ENCODE results near the gene HNRNPDL. TPM values are rescaled to one million over a fixed set of nuclear protein-coding genes. Genes with fewer than 3 reads are reported as not detected.

Gene HNRNPDL
- total and polyA plus RNA-seq, 2 of the 13 experiments (the other 11 are each of a cell fraction or from before 2014, with no cell fraction given), result 167 to 414 TPM

GRCh38 chr4:82376109-82376508 lies 54.2 kb downstream of the HNRNPDL start:
- 97% methylated on average over 3 of the region's 4 CpGs for WGBS (ENCODE audit: low lambda C conversion rate)
- H3K4me3 ChIP-seq (replicated peaks in 1 of 3; ENCODE audit: insufficient read depth in 1 of 3, low read depth in 2 of 3, low read length in 3 of 3), result no peak overlapping the region; a peak in 1 of 6 replicates
- H3K4me1 ChIP-seq (ENCODE audit: insufficient read depth, low read length), result peaks cover 11% of the 10 kb centered on the region
- FAIRE-seq (peak; percentile 8), ATAC-seq (no peak), DNase-seq (ENCODE audit: low spot score) (no peak)
- ChIA-PET POLR2A (no interaction called here), CTCF (ENCODE audit: low intra/inter-chr PET ratio, low total read pairs) (no interaction called here)
- peaks cover 40% of the 10 kb centered on the region for H3K79me2 ChIP-seq (ENCODE audit: insufficient read depth, low read length)
- peak overlapping the region; percentile 65 for H3K4me2 ChIP-seq (ENCODE audit: low read depth, low read length)
- no TSS peak for BruUV-seq (replicated peaks)
- no peaks in the 10 kb centered on the region for H3K36me3 ChIP-seq (replicated peaks in 1 of 2; ENCODE audit: control insufficient read depth in 1 of 2, insufficient read depth in 2 of 2, low read length in 2 of 2)
- H4K20me1 ChIP-seq (ENCODE audit: insufficient read depth, low read length), result peaks cover 19% of the 10 kb centered on the region
- TF ChIP-seq ZNF773 (CRISPR knock-in tag; IDR thresholded peaks at IDR 0.05; ENCODE audit: borderline replicate concordance) (no peak), ZNF770 (CRISPR knock-in tag; IDR thresholded peaks at IDR 0.05) (peak; percentile 37; the same call in 1 of the 2 replicates)
- no peak overlapping the region for H3K9ac ChIP-seq (ENCODE audit: insufficient read depth, low read depth, low read length)
- H3K27me3 ChIP-seq (ENCODE audit: control insufficient read depth in 1 of 2, insufficient read depth in 2 of 2, low read length in 2 of 2), result peaks cover 0 to 3% of the 10 kb centered on the region in 2 experiments; a peak in 1 of 5 replicates
- intact Hi-C loops (cut with micrococcal nuclease; ENCODE audit: unreplicated experiment), result no loop called here
- in situ Hi-C loops (cut with HindIII; ENCODE audit: extremely low pct_ligation_motif_present, low pct_unique_long_range_greater_than_20kb), result loop anchor here (5.0 kb wide), 1 partner anchor 41 kb away; no protein-coding TSS in a partner anchor
- no peaks in the 10 kb centered on the region for H3K9me3 ChIP-seq (ENCODE audit: low read length)
- H3K27ac ChIP-seq (ENCODE audit: extremely low read length, insufficient read depth, low read length), result no peak overlapping the region
- no peak overlapping the region for H2AFZ ChIP-seq (ENCODE audit: low read length)

- FAIRE-seq (peak; percentile 95), ATAC-seq (peak; percentile 93), DNase-seq (ENCODE audit: low spot score) (peak; percentile 99)
- intact Hi-C loops (cut with micrococcal nuclease; ENCODE audit: unreplicated experiment), result loop anchor here (1.0 kb wide), 1 partner anchor 55 kb away; no protein-coding TSS in a partner anchor
- in situ Hi-C loops (cut with HindIII; ENCODE audit: extremely low pct_ligation_motif_present, low pct_unique_long_range_greater_than_20kb), result no loop called here
- peaks cover 31% of the 10 kb centered on the region for H3K4me1 ChIP-seq (ENCODE audit: insufficient read depth, low read length)
- H3K36me3 ChIP-seq (replicated peaks in 1 of 2; ENCODE audit: control insufficient read depth in 1 of 2, insufficient read depth in 2 of 2, low read length in 2 of 2), result peaks cover 0 to 9% of the 10 kb centered on the region in 2 experiments; a peak in 3 of 5 replicates
- peaks cover 61% of the 10 kb centered on the region for H3K79me2 ChIP-seq (ENCODE audit: insufficient read depth, low read length)
- no TSS peak for BruUV-seq (replicated peaks)
- ChIA-PET CTCF (ENCODE audit: low intra/inter-chr PET ratio, low total read pairs) (no interaction called here), POLR2A (interaction anchor here (0.6 to 1.7 kb wide), 12 partner anchors 10 to 757 kb away, joined by 3 to 52 read pairs (median 4); partner anchors contain the start of genes COPS4 and HNRNPDL)
- WGBS (ENCODE audit: low lambda C conversion rate), result under 1% methylated on average over 46 of the region's 83 CpGs
- H3K27me3 ChIP-seq (ENCODE audit: control insufficient read depth in 1 of 2, insufficient read depth in 2 of 2, low read length in 2 of 2), result peaks cover 0 to 3% of the 10 kb centered on the region in 2 experiments; a peak in 1 of 5 replicates
- H3K9me3 ChIP-seq (ENCODE audit: low read length), result no peaks in the 10 kb centered on the region
- peak within 1 kb of the TSS; percentile 87 for H3K4me2 ChIP-seq (ENCODE audit: low read depth, low read length)
- H4K20me1 ChIP-seq (ENCODE audit: insufficient read depth, low read length), result peaks cover 40% of the 10 kb centered on the region
- peak within 1 kb of the TSS; percentile 98 for H3K9ac ChIP-seq (ENCODE audit: insufficient read depth, low read depth, low read length)
- peak within 1 kb of the TSS; percentile 89 to 100 (median 98) for H3K4me3 ChIP-seq (replicated peaks in 1 of 3; ENCODE audit: insufficient read depth in 1 of 3, low read depth in 2 of 3, low read length in 3 of 3)
- peak within 1 kb of the TSS; percentile 99 for H3K27ac ChIP-seq (ENCODE audit: extremely low read length, insufficient read depth, low read length)
- peak within 1 kb of the TSS; percentile 54 for H2AFZ ChIP-seq (ENCODE audit: low read length)
- TF ChIP-seq ZNF34 (CRISPR knock-in tag; IDR thresholded peaks at IDR 0.05; ENCODE audit: borderline replicate concordance) (peak; percentile 62; the same call in 1 of the 2 replicates), THRA (CRISPR knock-in tag; IDR thresholded peaks at IDR 0.05; ENCODE audit: borderline replicate concordance) (no peak; the same call in 1 of the 2 replicates), HNRNPH1 (optimal IDR thresholded peaks at IDR 0.05; ENCODE audit: low read depth, low read length) (no peak), ZNF281 (CRISPR knock-in tag; IDR thresholded peaks at IDR 0.05; ENCODE audit: borderline replicate concordance) (peak; percentile 99), RBM39 (IDR thresholded peaks at IDR 0.05; ENCODE audit: low read depth, low read length, poor library complexity, severe bottlenecking) (peak; percentile 84)
Measured at GRCh38 chr4:82373816-82374625, 56.2 kb downstream of the HNRNPDL start, which contains the start of gene HNRNPD. HNRNPD (minus strand) TSS chr4:82373991; CDS start chr4:82373678, 313 bp downstream.
